Urinary bladder (tissue), 4 donors: Measurements from ENCODE around the gene SLC12A9. TPM values are rescaled to one million over a fixed set of nuclear protein-coding genes. Genes with fewer than 3 reads are reported as not detected.
A peak's percentile ranks its signal among the peaks of the same experiment; 100 is the strongest.
"Not testable (repeated sequence)": the region's sequence is repeated elsewhere in the genome, so short reads cannot be mapped to it uniquely, and the experiment has no call there.

Experiments
- DNase-seq: peaks from one replicate; pipeline ENCODE4 v3.0.0-alpha.2; 2015; ENCODE audit errors: extremely low spot score
- H3K27ac ChIP-seq: one replicate; pipeline ENCODE4 v1.5.1; 2013; ENCODE audit warnings: low read depth, mild to moderate bottlenecking, moderate library complexity
- H3K36me3 ChIP-seq: one replicate; pipeline ENCODE4 v1.6.1; 2013; ENCODE audit warnings: mild to moderate bottlenecking, moderate library complexity; ENCODE audit not compliant: insufficient read depth
- H3K4me1 ChIP-seq: one replicate; pipeline ENCODE4 v1.6.1; 2013; ENCODE audit warnings: mild to moderate bottlenecking, moderate library complexity; ENCODE audit not compliant: insufficient read depth
- H3K4me3 ChIP-seq: one replicate; pipeline ENCODE4 v1.5.1; 2013; ENCODE audit warnings: low read depth, low read length
- WGBS: extraction: QIAGEN DNeasy Blood & Tissue Kit; methylation state at CpG from one replicate; pipeline ENCODE4 v1.1.7; 2013; 5-methylcytosine and 5-hydroxymethylcytosine counted together
- polyA plus RNA-seq: library from polyadenylated mRNA; stranded (reverse); fragments of 200-250 nt; gene quantifications from one replicate; pipeline ENCODE4 v1.2.3, GENCODE V29; 2013
- total RNA-seq: library from RNA; depleted of rRNA; stranded (reverse); fragments of >200 nt; gene quantifications from one replicate; pipeline ENCODE4 v1.2.3, GENCODE V29; 2014
- donor health status: healthy with polysubstance abuse.
- donor health status: healthy.

SLC12A9 gene
- total and polyA plus RNA-seq, 2 donors = 13.6 to 29.0 TPM

- Histone ChIP-seq H3K36me3 (no peaks in the 10 kb centered on the region), H3K4me3 (peak overlapping the region; percentile 41), H3K4me1 (peaks cover 1% of the 10 kb centered on the region), H3K27ac (no peak overlapping the region)
- DNase-seq = no peak
- WGBS = under 1% methylated on average over 95 of the region's 95 CpGs
These were observed 44.5 kb downstream of the SLC12A9 start for GRCh38 chr7:100896732-100897608.

- Histone ChIP-seq H3K4me3 (no peak overlapping the region), H3K4me1 (peaks cover 1% of the 10 kb centered on the region), H3K27ac (no peak overlapping the region), H3K36me3 (no peaks in the 10 kb centered on the region)
- no peak for DNase-seq
- 71% methylated on average over 13 of the region's 13 CpGs for WGBS
These were observed 45.4 kb downstream of the SLC12A9 start for GRCh38 chr7:100897772-100898454.

- WGBS = 94% methylated on average over 5 of the region's 5 CpGs
- no peak for DNase-seq
- H3K4me3 ChIP-seq = no peak overlapping the region
- no peak overlapping the region for H3K27ac ChIP-seq
- no peaks in the 10 kb centered on the region for H3K36me3 ChIP-seq
- H3K4me1 ChIP-seq = peaks cover 1% of the 10 kb centered on the region
These were observed 46.9 kb downstream of the SLC12A9 start for GRCh38 chr7:100899432-100899831.

GRCh38 chr7:100900978-100901377 lies 48.5 kb downstream of the SLC12A9 start:
- H3K4me3 ChIP-seq = no peak overlapping the region
- no peak overlapping the region for H3K27ac ChIP-seq
- DNase-seq = no peak
- no peaks in the 10 kb centered on the region for H3K36me3 ChIP-seq
- WGBS = 88% methylated on average over 2 of the region's 2 CpGs
- H3K4me1 ChIP-seq = peaks cover 1% of the 10 kb centered on the region

GRCh38 chr7:100901921-100902332 lies 49.4 kb downstream of the SLC12A9 start:
- DNase-seq = no peak
- no peak overlapping the region for H3K27ac ChIP-seq
- H3K36me3 ChIP-seq = no peaks in the 10 kb centered on the region
- 65% methylated on average over 5 of the region's 5 CpGs for WGBS
- no peak overlapping the region for H3K4me3 ChIP-seq
- no peaks in the 10 kb centered on the region for H3K4me1 ChIP-seq

GRCh38 chr7:100902638-100903037 lies 50.1 kb downstream of the SLC12A9 start:
- Histone ChIP-seq H3K4me3 (no peak overlapping the region), H3K4me1 (no peaks in the 10 kb centered on the region), H3K36me3 (no peaks in the 10 kb centered on the region), H3K27ac (no peak overlapping the region)
- 82% methylated on average over 7 of the region's 7 CpGs for WGBS
- DNase-seq = no peak

GRCh38 chr7:100908512-100908911 lies 56.0 kb downstream of the SLC12A9 start:
- H3K4me3 ChIP-seq = no peak overlapping the region
- DNase-seq = no peak
- H3K27ac ChIP-seq = no peak overlapping the region
- no peaks in the 10 kb centered on the region for H3K36me3 ChIP-seq
- WGBS = 92% methylated on average over 5 of the region's 5 CpGs
- no peaks in the 10 kb centered on the region for H3K4me1 ChIP-seq

GRCh38 chr7:100910443-100910842 lies 57.9 kb downstream of the SLC12A9 start:
- H3K36me3 ChIP-seq, H3K4me1 ChIP-seq, H3K27ac ChIP-seq, H3K4me3 ChIP-seq, DNase-seq: not testable (repeated sequence)
- WGBS = 81% methylated on average over 7 of the region's 7 CpGs

- no peak overlapping the region for H3K4me3 ChIP-seq
- no peak for DNase-seq
- H3K36me3 ChIP-seq = no peaks in the 10 kb centered on the region
- no peak overlapping the region for H3K27ac ChIP-seq
- 80% methylated on average over 3 of the region's 3 CpGs for WGBS
- no peaks in the 10 kb centered on the region for H3K4me1 ChIP-seq
These were observed 59.0 kb downstream of the SLC12A9 start for GRCh38 chr7:100911484-100911883.

- Histone ChIP-seq H3K4me1 (no peaks in the 10 kb centered on the region), H3K36me3 (no peaks in the 10 kb centered on the region), H3K4me3 (no peak overlapping the region), H3K27ac (no peak overlapping the region)
- no peak for DNase-seq
- WGBS = 81% methylated on average over 15 of the region's 15 CpGs
These were observed 61.8 kb downstream of the SLC12A9 start for GRCh38 chr7:100914208-100914878.

- no peaks in the 10 kb centered on the region for H3K4me1 ChIP-seq
- no peak overlapping the region for H3K27ac ChIP-seq
- H3K36me3 ChIP-seq = no peaks in the 10 kb centered on the region
- no peak overlapping the region for H3K4me3 ChIP-seq
- no peak for DNase-seq
- WGBS = 83% methylated on average over 8 of the region's 8 CpGs
These were observed 62.5 kb downstream of the SLC12A9 start for GRCh38 chr7:100914879-100915447.
